HEK293 (cell line): Measurements from ENCODE around the gene KHDRBS2.

ENCODE experiments used
- CTCF ChIP-seq: fragments of 450-650 bp; formaldehyde crosslinking; IDR thresholded peaks from 2 replicates; pipeline ENCODE4 v1.5.1; 2016; ENCODE audit warnings: missing biosample characterization, missing genetic modification characterization
- GLIS1 ChIP-seq: fragments of 450-650 bp; formaldehyde crosslinking; IDR thresholded peaks from 2 replicates; pipeline ENCODE4 v1.5.1; 2016; ENCODE audit warnings: missing biosample characterization, missing genetic modification characterization
- REST ChIP-seq: fragments of 450-650 bp; formaldehyde crosslinking; IDR thresholded peaks from 2 replicates; pipeline ENCODE4 v1.5.1; 2016; ENCODE audit warnings: missing biosample characterization, missing genetic modification characterization
- SETDB1 ChIP-seq: IDR thresholded peaks from one replicate; pipeline ENCODE4 v1.6.1; 2017; ENCODE audit warnings: mild to moderate bottlenecking, low read length, moderate library complexity, mixed read lengths; ENCODE audit not compliant: insufficient read length
- YY1 ChIP-seq: fragments of 450-650 bp; formaldehyde crosslinking; IDR thresholded peaks from 2 replicates; pipeline ENCODE4 v1.5.1; 2018; ENCODE audit warnings: missing biosample characterization, missing genetic modification characterization
- ZNF311 ChIP-seq: fragments of 450-650 bp; formaldehyde crosslinking; IDR thresholded peaks from 2 replicates; pipeline ENCODE4 v1.5.1; 2017; ENCODE audit warnings: missing biosample characterization, missing genetic modification characterization, borderline replicate concordance
- ZNF404 ChIP-seq: fragments of 450-650 bp; formaldehyde crosslinking; IDR thresholded peaks from 2 replicates; pipeline ENCODE4 v1.5.1; 2017; ENCODE audit warnings: missing biosample characterization, missing genetic modification characterization
- ZNF423 ChIP-seq: fragments of 450-650 bp; formaldehyde crosslinking; IDR thresholded peaks from 2 replicates; pipeline ENCODE4 v1.5.1; 2016; ENCODE audit warnings: missing biosample characterization, missing genetic modification characterization
- ZNF433 ChIP-seq: fragments of 450-650 bp; formaldehyde crosslinking; IDR thresholded peaks from 2 replicates; pipeline ENCODE4 v1.5.1; 2016; ENCODE audit warnings: missing biosample characterization, missing genetic modification characterization, low read depth
- ZNF621 ChIP-seq: fragments of 450-650 bp; formaldehyde crosslinking; IDR thresholded peaks from 2 replicates; pipeline ENCODE4 v1.5.1; 2017; ENCODE audit warnings: missing biosample characterization, missing genetic modification characterization
- ZNF776 ChIP-seq: fragments of 450-650 bp; formaldehyde crosslinking; IDR thresholded peaks from 2 replicates; pipeline ENCODE4 v1.5.0; 2017; ENCODE audit warnings: missing biosample characterization, missing genetic modification characterization, borderline replicate concordance
- ZSCAN30 ChIP-seq: fragments of 450-650 bp; IDR thresholded peaks from 2 replicates; pipeline ENCODE4 v1.5.1; 2018; ENCODE audit warnings: missing biosample characterization, mild to moderate bottlenecking, missing genetic modification characterization, moderate library complexity
- ZSCAN5A ChIP-seq: fragments of 450-650 bp; formaldehyde crosslinking; IDR thresholded peaks from 2 replicates; pipeline ENCODE4 v1.5.1; 2016; ENCODE audit warnings: missing biosample characterization, missing genetic modification characterization

- TF ChIP-seq REST (no peak), ZSCAN5A (tag by site-specific recombination) (no peak), YY1 (tag by site-specific recombination) (no peak), GLIS1 (tag by site-specific recombination) (no peak), ZNF433 (tag by site-specific recombination) (no peak), ZNF776 (no peak), CTCF (no peak), ZSCAN30 (tag by site-specific recombination) (no peak), ZNF423 (tag by site-specific recombination) (no peak), SETDB1 (no peak), ZNF621 (no peak), ZNF404 (tag by site-specific recombination) (no peak), ZNF311 (tag by site-specific recombination) (no peak)
Measured at GRCh38 chr6:62129127-62129526, 156.9 kb downstream of the KHDRBS2 start.
